Neural cell (in vitro differentiated cells): Measurements from ENCODE around the gene ACVRL1.

ENCODE experiments used
- EZH2 ChIP-seq: fragments of 200-600, 300-800 bp; shearing (Covaris generic), sonication (generic); IDR thresholded peaks from 2 replicates; pipeline ENCODE4 v1.6.1; 2014; ENCODE audit warnings: antibody characterized with exemption, low read length, borderline replicate concordance, mild to moderate bottlenecking; ENCODE audit not compliant: insufficient read depth, poor library complexity, severe bottlenecking
- TF ChIP-seq, protein P1 (sequence below): fragments of 450-650 bp; IDR thresholded peaks from 2 replicates; pipeline ENCODE4 v1.5.1; 2014; ENCODE audit warnings: antibody characterized with exemption, mild to moderate bottlenecking, moderate library complexity; ENCODE audit not compliant: poor library complexity, severe bottlenecking
- TF ChIP-seq, protein P2 (sequence below): IDR thresholded peaks from 2 replicates; pipeline ENCODE4 v1.6.1; 2012; ENCODE audit warnings: borderline replicate concordance

DNA sequence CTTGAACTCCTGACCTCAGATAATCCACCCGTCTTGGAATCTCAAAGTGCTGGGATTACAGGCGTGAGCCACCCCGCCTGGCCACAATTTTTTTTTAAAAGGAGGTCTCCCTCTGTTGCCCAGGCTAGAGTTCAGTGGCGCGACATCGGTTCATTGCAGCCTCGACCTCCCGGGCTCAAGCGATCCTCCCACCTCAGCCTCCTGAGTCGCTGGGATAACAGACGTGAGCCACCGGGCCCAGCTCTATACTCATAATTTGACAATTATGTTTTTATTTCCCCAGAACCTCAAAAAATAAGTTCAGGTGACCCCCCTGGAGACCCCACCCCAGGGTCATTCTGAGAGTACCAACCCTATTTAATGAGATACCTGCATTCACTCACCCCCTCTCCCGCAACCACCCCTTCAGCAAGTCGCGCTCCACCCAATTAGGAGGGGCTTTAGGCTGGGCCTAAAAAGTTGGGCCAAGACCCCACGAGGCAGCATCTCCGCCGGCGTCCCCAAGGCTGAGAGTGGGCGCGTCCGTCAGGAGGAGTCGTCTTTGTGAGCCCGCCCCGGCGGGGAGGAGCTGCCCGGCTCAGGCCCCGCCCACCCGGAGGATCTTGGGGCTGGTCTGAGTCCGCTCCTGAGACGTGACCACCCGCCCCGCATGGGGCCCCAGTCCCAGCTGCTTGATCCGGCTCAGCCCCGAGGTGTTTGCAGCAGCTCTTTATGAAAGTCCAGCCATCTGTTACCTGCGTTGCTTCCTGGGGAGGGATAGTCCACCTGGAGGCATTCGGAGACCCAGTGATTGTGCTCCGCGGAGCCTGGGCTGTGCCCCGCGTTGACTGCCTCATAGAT is 19.6 kb upstream of the ACVRL1 start, which contains the start of gene ANKRD33:
- TF ChIP-seq EZH2 = no peak
- TF ChIP-seq, protein P1, sequence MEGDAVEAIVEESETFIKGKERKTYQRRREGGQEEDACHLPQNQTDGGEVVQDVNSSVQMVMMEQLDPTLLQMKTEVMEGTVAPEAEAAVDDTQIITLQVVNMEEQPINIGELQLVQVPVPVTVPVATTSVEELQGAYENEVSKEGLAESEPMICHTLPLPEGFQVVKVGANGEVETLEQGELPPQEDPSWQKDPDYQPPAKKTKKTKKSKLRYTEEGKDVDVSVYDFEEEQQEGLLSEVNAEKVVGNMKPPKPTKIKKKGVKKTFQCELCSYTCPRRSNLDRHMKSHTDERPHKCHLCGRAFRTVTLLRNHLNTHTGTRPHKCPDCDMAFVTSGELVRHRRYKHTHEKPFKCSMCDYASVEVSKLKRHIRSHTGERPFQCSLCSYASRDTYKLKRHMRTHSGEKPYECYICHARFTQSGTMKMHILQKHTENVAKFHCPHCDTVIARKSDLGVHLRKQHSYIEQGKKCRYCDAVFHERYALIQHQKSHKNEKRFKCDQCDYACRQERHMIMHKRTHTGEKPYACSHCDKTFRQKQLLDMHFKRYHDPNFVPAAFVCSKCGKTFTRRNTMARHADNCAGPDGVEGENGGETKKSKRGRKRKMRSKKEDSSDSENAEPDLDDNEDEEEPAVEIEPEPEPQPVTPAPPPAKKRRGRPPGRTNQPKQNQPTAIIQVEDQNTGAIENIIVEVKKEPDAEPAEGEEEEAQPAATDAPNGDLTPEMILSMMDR = no peak
- TF ChIP-seq, protein P2, sequence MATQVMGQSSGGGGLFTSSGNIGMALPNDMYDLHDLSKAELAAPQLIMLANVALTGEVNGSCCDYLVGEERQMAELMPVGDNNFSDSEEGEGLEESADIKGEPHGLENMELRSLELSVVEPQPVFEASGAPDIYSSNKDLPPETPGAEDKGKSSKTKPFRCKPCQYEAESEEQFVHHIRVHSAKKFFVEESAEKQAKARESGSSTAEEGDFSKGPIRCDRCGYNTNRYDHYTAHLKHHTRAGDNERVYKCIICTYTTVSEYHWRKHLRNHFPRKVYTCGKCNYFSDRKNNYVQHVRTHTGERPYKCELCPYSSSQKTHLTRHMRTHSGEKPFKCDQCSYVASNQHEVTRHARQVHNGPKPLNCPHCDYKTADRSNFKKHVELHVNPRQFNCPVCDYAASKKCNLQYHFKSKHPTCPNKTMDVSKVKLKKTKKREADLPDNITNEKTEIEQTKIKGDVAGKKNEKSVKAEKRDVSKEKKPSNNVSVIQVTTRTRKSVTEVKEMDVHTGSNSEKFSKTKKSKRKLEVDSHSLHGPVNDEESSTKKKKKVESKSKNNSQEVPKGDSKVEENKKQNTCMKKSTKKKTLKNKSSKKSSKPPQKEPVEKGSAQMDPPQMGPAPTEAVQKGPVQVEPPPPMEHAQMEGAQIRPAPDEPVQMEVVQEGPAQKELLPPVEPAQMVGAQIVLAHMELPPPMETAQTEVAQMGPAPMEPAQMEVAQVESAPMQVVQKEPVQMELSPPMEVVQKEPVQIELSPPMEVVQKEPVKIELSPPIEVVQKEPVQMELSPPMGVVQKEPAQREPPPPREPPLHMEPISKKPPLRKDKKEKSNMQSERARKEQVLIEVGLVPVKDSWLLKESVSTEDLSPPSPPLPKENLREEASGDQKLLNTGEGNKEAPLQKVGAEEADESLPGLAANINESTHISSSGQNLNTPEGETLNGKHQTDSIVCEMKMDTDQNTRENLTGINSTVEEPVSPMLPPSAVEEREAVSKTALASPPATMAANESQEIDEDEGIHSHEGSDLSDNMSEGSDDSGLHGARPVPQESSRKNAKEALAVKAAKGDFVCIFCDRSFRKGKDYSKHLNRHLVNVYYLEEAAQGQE = no peak
